HL-60 (cell line): ENCODE data around the gene RPS13.

ENCODE experiments used
- DNase-seq, 2 experiments: peaks; one replicate each; pipeline ENCODE4 v3.0.0-alpha.2; 2010 to 2020; ENCODE audit warnings: low read depth in 1 of 2, low spot score in 1 of 2
- H3K27ac ChIP-seq: fragments of 250-450 bp; sonication (Bioruptor Pico); replicated peaks from 2 replicates; pipeline ENCODE4 v1.5.1; 2020; ENCODE audit warnings: mild to moderate bottlenecking, moderate library complexity
- H3K27me3 ChIP-seq: fragments of 250-450 bp; sonication (Bioruptor Pico); 2 replicates; pipeline ENCODE4 v1.5.1; 2021; ENCODE audit warnings: mild to moderate bottlenecking, moderate library complexity; ENCODE audit not compliant: insufficient read depth, poor library complexity, severe bottlenecking
- H3K4me3 ChIP-seq: replicated peaks from 2 replicates; pipeline ENCODE4 v1.5.1; 2011; ENCODE audit warnings: mild to moderate bottlenecking, control low read depth, low read length; ENCODE audit not compliant: insufficient read depth
- CTCF ChIP-seq: IDR thresholded peaks from one replicate; pipeline ENCODE4 v1.5.1; 2011; ENCODE audit warnings: low read length, control low read depth, inconsistent platforms; ENCODE audit not compliant: insufficient read depth
- GABPA ChIP-seq: IDR thresholded peaks from 2 replicates; pipeline ENCODE4 v1.6.1; 2012; ENCODE audit warnings: low read depth
- POLR2AphosphoS5 ChIP-seq: IDR thresholded peaks from 2 replicates; pipeline ENCODE4 v1.6.1; 2012; ENCODE audit warnings: low read depth
- SPI1 ChIP-seq: IDR thresholded peaks from 2 replicates; pipeline ENCODE4 v1.6.1; 2012; ENCODE audit warnings: low read depth, mild to moderate bottlenecking, borderline replicate concordance
- long read RNA-seq: library from polyadenylated mRNA; unstranded; transcript quantifications from one replicate; pipeline ENCODE4 v2.0.0, GENCODE V29; 2020
- TF ChIP-seq, protein P1 (sequence below): IDR thresholded peaks from 2 replicates; pipeline ENCODE4 v1.6.1; 2012; ENCODE audit warnings: low read depth; ENCODE audit not compliant: insufficient replicate concordance

Gene RPS13
- long read RNA-seq, transcript RPS13-202 (6 exons, 646 nt): major isoform, 469 of 482 reads
- long read RNA-seq, partial matches to known transcripts: 1 of 482 reads
- long read RNA-seq, other reads (novel, unspliced or antisense): 6 of 482 reads

DNA sequence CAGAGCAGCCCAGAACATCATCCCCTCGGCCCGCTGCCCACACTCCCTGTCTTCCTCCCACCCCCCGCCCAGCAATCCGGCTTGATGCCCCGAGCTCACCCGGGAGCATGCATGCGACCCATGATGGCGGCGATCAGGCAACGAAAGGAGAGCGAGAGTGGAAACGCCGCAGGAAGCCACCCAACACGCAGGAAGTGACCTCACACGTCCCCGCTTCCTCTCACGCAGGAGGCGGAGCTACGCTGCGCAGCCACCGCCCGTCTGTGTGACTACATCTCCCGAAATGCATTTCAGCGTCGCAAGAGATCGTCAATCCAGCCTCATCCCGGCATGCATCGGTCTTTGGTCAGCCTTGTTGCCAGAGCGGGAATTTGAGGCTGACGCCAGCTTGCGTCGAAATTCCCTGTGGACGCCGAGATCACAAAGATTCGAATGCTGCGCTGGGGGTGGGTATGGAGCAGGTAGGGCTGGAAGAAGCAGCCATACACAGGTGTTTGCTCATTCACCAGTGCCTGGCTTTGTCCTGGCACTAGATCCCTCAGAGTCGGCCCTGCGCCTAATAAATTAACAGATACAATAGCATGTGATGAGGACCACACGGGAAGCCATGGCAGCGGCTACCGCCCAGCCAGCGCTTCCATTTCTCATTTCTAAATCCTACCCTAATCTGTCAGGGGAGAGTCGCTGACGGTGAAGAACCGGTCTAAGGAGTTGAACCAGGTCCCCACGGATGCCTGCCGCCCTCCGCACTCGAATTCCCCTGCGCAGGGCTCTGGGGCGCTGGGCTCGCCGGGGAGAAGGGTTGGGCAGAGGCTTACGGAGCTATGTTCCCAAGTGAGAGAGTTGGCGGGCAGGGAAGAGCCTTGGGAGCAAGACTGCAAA is at the start of gene RPS13:
Gene RPS13 (minus strand): TSS at position 148 of the 882 bp plus-strand sequence. CDS start 26 bp downstream, at position 122.
- H3K4me3 ChIP-seq: peak within 1 kb of the TSS; percentile 93
- peak; percentile 98 to 99 for DNase-seq
- peak within 1 kb of the TSS; percentile 95 for H3K27ac ChIP-seq
- peak; percentile 84 for TF ChIP-seq GABPA
- TF ChIP-seq CTCF: no peak
- peak; percentile 95 for TF ChIP-seq POLR2AphosphoS5
- peak; percentile 74; the same call in 1 of the 2 replicates for TF ChIP-seq SPI1
- no peaks in the 10 kb centered on the region for H3K27me3 ChIP-seq

- Histone ChIP-seq H3K4me3 (no peak overlapping the region), H3K27me3 (no peaks in the 10 kb centered on the region), H3K27ac (no peak overlapping the region)
- TF ChIP-seq CTCF (no peak), SPI1 (no peak), GABPA (no peak), POLR2AphosphoS5 (no peak)
- TF ChIP-seq, protein P1, sequence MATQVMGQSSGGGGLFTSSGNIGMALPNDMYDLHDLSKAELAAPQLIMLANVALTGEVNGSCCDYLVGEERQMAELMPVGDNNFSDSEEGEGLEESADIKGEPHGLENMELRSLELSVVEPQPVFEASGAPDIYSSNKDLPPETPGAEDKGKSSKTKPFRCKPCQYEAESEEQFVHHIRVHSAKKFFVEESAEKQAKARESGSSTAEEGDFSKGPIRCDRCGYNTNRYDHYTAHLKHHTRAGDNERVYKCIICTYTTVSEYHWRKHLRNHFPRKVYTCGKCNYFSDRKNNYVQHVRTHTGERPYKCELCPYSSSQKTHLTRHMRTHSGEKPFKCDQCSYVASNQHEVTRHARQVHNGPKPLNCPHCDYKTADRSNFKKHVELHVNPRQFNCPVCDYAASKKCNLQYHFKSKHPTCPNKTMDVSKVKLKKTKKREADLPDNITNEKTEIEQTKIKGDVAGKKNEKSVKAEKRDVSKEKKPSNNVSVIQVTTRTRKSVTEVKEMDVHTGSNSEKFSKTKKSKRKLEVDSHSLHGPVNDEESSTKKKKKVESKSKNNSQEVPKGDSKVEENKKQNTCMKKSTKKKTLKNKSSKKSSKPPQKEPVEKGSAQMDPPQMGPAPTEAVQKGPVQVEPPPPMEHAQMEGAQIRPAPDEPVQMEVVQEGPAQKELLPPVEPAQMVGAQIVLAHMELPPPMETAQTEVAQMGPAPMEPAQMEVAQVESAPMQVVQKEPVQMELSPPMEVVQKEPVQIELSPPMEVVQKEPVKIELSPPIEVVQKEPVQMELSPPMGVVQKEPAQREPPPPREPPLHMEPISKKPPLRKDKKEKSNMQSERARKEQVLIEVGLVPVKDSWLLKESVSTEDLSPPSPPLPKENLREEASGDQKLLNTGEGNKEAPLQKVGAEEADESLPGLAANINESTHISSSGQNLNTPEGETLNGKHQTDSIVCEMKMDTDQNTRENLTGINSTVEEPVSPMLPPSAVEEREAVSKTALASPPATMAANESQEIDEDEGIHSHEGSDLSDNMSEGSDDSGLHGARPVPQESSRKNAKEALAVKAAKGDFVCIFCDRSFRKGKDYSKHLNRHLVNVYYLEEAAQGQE: no peak
- no peak for DNase-seq
These were observed 44.5 kb upstream of the RPS13 start for GRCh38 chr11:17121981-17122380.

- Histone ChIP-seq H3K27ac (no peak overlapping the region), H3K4me3 (no peak overlapping the region), H3K27me3 (no peaks in the 10 kb centered on the region)
- no peak for DNase-seq
- TF ChIP-seq POLR2AphosphoS5 (no peak), GABPA (no peak), SPI1 (no peak), CTCF (no peak)
- TF ChIP-seq, protein P1: no peak
These were observed 39.8 kb upstream of the RPS13 start for GRCh38 chr11:17117262-17117661.
